Activated CD4-positive, alpha-beta T cell treated with anti-CD3 and anti-CD28 coated beads, Interleukin-2, Interleukin-4, amounts not matched to agents 100 ng/mL and 50 ng/mL, durations not matched to agents 16 hours and 8 hours (primary cell): Measurements from ENCODE around the gene ATP9B.

ENCODE experiments used
- DNase-seq: peaks from one replicate; pipeline ENCODE4 v3.0.0-alpha.2; 2020; ENCODE audit warnings: low spot score

ATP9B gene

GRCh38 chr18:79427368-79428225 lies 358.4 kb downstream of the ATP9B start:
- no peak for DNase-seq
